ENCODE data around the gene ANKRD28.

- no peak for TF ChIP-seq POLR2A (IDR thresholded peaks at IDR 0.05)
- no peak for TF ChIP-seq CTCF (IDR thresholded peaks at IDR 0.05)
These were observed 14.3 kb downstream of the ANKRD28 start for GRCh38 chr3:15783361-15783969.

All from uterus (tissue), 2 donors.